Type B pancreatic cell (in vitro differentiated cells): ENCODE measurements around the gene PYDC1. TPM values are rescaled to one million over a fixed set of nuclear protein-coding genes. Genes with fewer than 3 reads are reported as not detected.
A peak's percentile ranks its signal among the peaks of the same experiment; 100 is the strongest.

Source experiments
- DNase-seq: peaks from one replicate; pipeline ENCODE4 v3.0.0; 2021; ENCODE audit warnings: mixed read lengths; ENCODE audit not compliant: unreplicated experiment; ENCODE audit errors: extremely low spot score
- H3K27ac Mint-ChIP-seq: 2 replicates; pipeline ENCODE4 v1.8.0; 2021; ENCODE audit warnings: mild to moderate bottlenecking, mixed read lengths
- H3K27me3 Mint-ChIP-seq: 2 replicates; pipeline ENCODE4 v1.8.0; 2021; ENCODE audit warnings: mixed read lengths
- H3K36me3 Mint-ChIP-seq: 2 replicates; pipeline ENCODE4 v1.8.0; 2021; ENCODE audit warnings: mixed read lengths
- H3K4me1 Mint-ChIP-seq: one replicate; pipeline ENCODE4 v1.8.0; 2021; ENCODE audit warnings: mixed read lengths; ENCODE audit not compliant: unreplicated experiment
- H3K4me3 Mint-ChIP-seq: 2 replicates; pipeline ENCODE4 v1.8.0; 2021; ENCODE audit warnings: mild to moderate bottlenecking, mixed read lengths
- H3K9me3 Mint-ChIP-seq: 2 replicates; pipeline ENCODE4 v1.8.0; 2021; ENCODE audit warnings: mixed read lengths
- total RNA-seq: library from RNA; stranded (reverse); gene quantifications from 2 replicates; pipeline ENCODE4 v1.2.1, GENCODE V29; 2021; ENCODE audit warnings: low replicate concordance
- TF ChIP-seq, protein P1 (sequence below): fragments of 200-600 bp; sonication (generic); conservative IDR thresholded peaks from 2 replicates; pipeline ENCODE4 v1.5.0; 2021; ENCODE audit warnings: antibody characterized with exemption, mild to moderate bottlenecking

Gene PYDC1
- total RNA-seq, 1 donor from 2014 or later: not detected

DNA sequence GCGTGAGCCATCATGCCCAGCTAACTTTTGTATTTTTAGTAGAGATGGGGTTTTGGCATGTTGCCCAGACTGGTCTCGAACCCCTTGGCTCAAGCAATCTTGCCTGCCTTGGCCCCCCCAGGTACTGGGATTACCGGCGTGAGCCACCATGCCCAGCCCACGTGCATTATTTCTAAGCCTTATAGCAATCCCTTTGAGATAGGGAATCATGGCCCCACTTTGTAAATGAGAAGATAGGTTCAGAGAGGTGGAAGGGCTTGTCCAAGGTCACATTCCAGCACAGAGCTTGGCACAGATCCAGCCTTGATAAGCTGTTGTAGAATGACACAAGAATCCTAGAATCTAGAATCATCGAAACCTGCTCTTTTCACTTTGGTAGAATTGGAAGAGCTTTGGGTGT, 10.2 kb downstream of the PYDC1 start:
- peaks cover 70% of the 10 kb centered on the region for H3K27me3 Mint-ChIP-seq
- no peaks in the 10 kb centered on the region for H3K36me3 Mint-ChIP-seq
- TF ChIP-seq, protein P1, sequence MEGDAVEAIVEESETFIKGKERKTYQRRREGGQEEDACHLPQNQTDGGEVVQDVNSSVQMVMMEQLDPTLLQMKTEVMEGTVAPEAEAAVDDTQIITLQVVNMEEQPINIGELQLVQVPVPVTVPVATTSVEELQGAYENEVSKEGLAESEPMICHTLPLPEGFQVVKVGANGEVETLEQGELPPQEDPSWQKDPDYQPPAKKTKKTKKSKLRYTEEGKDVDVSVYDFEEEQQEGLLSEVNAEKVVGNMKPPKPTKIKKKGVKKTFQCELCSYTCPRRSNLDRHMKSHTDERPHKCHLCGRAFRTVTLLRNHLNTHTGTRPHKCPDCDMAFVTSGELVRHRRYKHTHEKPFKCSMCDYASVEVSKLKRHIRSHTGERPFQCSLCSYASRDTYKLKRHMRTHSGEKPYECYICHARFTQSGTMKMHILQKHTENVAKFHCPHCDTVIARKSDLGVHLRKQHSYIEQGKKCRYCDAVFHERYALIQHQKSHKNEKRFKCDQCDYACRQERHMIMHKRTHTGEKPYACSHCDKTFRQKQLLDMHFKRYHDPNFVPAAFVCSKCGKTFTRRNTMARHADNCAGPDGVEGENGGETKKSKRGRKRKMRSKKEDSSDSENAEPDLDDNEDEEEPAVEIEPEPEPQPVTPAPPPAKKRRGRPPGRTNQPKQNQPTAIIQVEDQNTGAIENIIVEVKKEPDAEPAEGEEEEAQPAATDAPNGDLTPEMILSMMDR: no peak
- no peak overlapping the region for H3K27ac Mint-ChIP-seq
- H3K9me3 Mint-ChIP-seq: no peaks in the 10 kb centered on the region
- DNase-seq: no peak
- no peak overlapping the region for H3K4me3 Mint-ChIP-seq
- no peaks in the 10 kb centered on the region for H3K4me1 Mint-ChIP-seq

DNA sequence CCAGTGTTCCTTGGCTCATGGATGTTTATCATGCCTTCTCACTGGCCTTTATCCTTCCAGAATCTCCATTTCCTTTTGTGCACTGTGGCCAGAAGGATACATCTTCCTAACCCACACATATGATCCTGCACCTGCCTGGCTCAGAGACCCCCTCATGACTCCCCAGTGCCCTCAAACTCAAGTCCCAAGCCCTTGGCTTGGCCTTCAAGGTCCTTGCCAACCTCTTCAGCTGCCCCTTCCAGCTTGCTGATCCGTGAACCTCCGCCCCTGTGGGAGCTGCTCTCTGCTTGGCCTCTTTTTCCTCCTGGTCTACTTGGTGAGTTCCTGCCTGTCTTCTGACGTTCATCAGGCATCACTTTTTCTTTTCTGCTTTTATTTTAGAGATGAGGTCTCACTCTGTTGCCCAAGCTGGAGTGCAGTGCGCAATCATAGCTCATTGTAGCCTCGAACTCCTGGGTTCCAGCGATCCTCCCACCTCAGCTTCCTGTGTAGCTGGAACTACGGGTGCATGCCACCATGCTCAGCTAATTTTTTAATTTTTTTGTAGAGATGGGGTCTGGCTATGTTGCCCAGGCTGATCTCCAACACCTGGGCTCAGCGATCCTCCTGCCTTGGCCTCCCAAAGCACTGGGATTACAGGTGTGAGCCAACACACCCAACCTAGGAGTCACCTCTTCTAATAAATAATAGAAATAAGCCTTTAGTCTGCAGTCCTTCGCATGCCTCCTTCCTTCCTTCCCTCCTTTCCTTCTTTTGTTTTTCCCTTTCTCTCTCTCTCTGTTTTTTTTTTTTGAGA, 11.9 kb downstream of the PYDC1 start:
- no peaks in the 10 kb centered on the region for H3K4me1 Mint-ChIP-seq
- no peak for DNase-seq
- H3K9me3 Mint-ChIP-seq: no peaks in the 10 kb centered on the region
- no peak overlapping the region for H3K27ac Mint-ChIP-seq
- peaks cover under 1% of the 10 kb centered on the region for H3K36me3 Mint-ChIP-seq
- peaks cover 66% of the 10 kb centered on the region for H3K27me3 Mint-ChIP-seq
- TF ChIP-seq, protein P1: no peak
- H3K4me3 Mint-ChIP-seq: peak overlapping the region; percentile 39

DNA sequence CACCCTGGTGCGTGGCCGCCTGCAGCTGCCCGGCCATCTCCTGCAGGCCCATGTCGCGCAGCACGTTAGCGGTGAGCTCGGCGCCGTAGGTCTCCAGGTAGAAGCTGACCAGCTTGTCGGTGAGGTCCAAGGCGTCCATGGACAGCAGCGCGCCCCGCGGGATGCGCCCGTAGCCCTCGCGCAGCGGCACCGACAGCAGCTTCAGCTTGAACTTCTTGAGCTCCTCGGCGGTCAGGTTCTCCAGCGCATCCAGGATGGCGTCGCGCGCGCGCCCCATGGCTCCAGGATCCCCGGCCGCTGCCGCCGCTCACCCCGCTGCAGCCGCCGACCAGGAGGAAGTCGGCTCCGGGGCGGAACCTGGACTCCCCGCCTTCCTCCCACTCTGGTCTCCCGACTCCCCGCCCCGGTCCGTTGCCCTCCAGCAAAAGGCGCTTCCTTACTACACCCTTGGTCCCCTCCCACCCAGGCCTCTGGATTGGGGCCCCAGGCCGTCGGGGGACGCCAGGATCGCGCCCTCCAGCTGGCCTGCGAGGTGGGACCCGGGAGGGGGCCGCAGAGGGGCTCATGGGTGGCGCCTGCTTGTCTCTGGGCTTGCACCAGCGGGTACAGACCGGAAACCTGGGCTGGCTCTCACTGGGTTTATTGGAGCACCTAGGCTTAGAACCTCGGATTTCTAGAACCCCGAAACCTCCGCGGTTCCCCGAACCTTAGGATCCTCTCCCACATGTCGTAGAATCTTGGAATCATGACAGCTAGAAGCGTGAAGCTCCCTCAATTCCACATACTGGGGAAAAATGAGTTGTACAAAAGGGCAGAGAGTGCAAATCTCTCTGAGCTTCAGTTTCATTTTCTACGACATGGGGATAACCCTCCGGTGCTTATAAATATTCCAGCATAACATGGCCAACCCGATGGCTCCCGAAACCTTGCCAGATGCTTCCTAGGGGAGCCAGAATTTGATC, 14.2 kb downstream of the PYDC1 start, which contains the start of gene PYCARD:
Gene PYCARD, minus strand, starts transcription at position 347 of the 962 bp plus-strand sequence. Its CDS starts 70 bp downstream, at position 277.
- DNase-seq: no peak
- TF ChIP-seq, protein P1: no peak
- no peaks in the 10 kb centered on the region for H3K4me1 Mint-ChIP-seq
- H3K27me3 Mint-ChIP-seq: peaks cover 63% of the 10 kb centered on the region
- H3K36me3 Mint-ChIP-seq: peaks cover 17% of the 10 kb centered on the region
- H3K4me3 Mint-ChIP-seq: peak within 1 kb of the TSS; percentile 79
- H3K27ac Mint-ChIP-seq: peak within 1 kb of the TSS; percentile 81
- no peaks in the 10 kb centered on the region for H3K9me3 Mint-ChIP-seq

DNA sequence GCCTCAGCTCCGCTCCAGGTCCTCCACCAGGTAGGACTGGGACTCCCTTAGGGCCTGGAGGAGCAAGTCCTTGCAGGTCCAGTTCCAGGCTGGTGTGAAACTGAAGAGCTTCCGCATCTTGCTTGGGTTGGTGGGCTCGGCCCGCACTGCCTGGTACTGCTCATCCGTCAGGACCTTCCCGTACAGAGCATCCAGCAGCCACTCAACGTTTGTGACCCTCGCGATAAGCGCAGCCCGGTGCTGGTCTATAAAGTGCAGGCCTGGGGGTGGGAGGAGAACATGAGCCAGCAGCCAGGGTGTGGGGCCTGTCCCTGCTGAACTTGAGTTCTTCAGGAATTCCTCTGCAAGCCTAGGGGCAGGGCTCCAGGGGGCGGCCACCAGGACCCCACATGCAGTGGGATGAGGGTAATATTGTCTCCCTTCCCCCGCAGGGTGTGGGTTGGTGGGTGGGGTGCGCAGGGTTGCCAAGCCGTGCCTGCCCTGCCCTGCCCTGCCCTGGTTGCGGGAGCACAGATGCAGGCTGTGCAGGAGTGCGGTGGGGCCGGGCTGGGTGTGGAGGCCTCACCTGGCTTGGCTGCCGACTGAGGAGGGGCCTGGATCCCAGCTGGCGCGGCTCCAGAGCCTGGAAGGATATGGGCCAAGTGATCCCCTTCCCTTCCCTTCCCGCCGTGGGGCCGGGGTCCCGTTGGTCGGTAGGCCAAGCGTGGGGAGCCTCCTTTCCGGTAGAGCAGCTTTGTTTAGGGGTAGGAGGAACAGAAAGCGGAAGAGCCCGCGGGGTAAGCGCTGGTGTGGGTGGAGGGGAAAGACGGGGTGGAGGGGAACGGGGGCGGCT, 15.1 kb downstream of the PYDC1 start:
- Mint-ChIP-seq H3K27me3 (peaks cover 54% of the 10 kb centered on the region), H3K9me3 (no peaks in the 10 kb centered on the region), H3K4me1 (no peaks in the 10 kb centered on the region), H3K27ac (peak overlapping the region; percentile 81), H3K36me3 (peaks cover 17% of the 10 kb centered on the region), H3K4me3 (peak overlapping the region; percentile 79)
- TF ChIP-seq, protein P1: no peak
- DNase-seq: no peak
